AG04449 (cell line): ENCODE data around the gene COTL1.
"Not testable (repeated sequence)": the region's sequence is repeated elsewhere in the genome, so short reads cannot be mapped to it uniquely, and the experiment has no call there.

Experiments
- CTCF ChIA-PET: fragments of 350-600 bp; formaldehyde crosslinking; extraction: SDS; loops from one replicate; lab custom pipeline; 2021; ENCODE audit warnings: antibody characterized with exemption; lab: Yijun Ruan, JAX
- POLR2A ChIA-PET: fragments of 400-600, 350-600 bp; formaldehyde crosslinking; extraction: SDS; loops from one replicate; lab custom pipeline; 2020; ENCODE audit warnings: antibody characterized with exemption, inconsistent platforms; lab: Yijun Ruan, JAX
- DNase-seq: peaks from one replicate; pipeline ENCODE4 v3.0.0-alpha.2; 2010; ENCODE audit warnings: low read depth, low spot score
- H3K4me3 ChIP-seq: 2 replicates; pipeline ENCODE4 v1.5.1; 2011; ENCODE audit warnings: low read depth, mild to moderate bottlenecking, control low read depth, low read length
- TF ChIP-seq, protein P1 (sequence below): IDR thresholded peaks from one replicate; pipeline ENCODE4 v1.5.1; 2011; ENCODE audit warnings: mild to moderate bottlenecking, moderate library complexity, low read length, control low read depth, inconsistent platforms; ENCODE audit not compliant: insufficient read depth; ENCODE audit errors: missing control alignments

Gene COTL1

DNA sequence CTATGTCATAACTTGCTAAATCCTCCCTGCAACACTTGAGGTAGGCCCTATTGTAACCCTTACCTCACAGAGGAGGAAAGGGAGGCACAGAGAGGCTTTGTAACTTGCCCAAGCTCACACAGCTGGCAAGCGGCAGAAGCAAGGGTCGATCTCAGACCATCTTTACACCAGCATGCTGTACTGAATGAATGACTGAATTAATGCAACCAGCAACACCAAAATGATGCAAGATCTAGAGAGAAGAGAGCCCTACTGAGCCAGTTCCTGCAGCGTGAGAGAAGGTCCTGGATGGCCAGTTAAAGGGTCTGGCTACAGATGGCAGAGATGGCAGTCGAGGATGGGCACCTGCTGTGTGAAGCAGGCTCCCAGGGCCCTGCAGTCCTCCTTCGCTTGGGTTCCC lies 22.3 kb upstream of the COTL1 start:
- TF ChIP-seq, protein P1, sequence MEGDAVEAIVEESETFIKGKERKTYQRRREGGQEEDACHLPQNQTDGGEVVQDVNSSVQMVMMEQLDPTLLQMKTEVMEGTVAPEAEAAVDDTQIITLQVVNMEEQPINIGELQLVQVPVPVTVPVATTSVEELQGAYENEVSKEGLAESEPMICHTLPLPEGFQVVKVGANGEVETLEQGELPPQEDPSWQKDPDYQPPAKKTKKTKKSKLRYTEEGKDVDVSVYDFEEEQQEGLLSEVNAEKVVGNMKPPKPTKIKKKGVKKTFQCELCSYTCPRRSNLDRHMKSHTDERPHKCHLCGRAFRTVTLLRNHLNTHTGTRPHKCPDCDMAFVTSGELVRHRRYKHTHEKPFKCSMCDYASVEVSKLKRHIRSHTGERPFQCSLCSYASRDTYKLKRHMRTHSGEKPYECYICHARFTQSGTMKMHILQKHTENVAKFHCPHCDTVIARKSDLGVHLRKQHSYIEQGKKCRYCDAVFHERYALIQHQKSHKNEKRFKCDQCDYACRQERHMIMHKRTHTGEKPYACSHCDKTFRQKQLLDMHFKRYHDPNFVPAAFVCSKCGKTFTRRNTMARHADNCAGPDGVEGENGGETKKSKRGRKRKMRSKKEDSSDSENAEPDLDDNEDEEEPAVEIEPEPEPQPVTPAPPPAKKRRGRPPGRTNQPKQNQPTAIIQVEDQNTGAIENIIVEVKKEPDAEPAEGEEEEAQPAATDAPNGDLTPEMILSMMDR = no peak
- POLR2A ChIA-PET = no interaction called here
- H3K4me3 ChIP-seq = no peak overlapping the region
- CTCF ChIA-PET = interaction anchor here (2.3 kb wide), 1 partner anchor 18 kb away, joined by 12 read pairs; no protein-coding TSS in a partner anchor
- no peak for DNase-seq

DNA sequence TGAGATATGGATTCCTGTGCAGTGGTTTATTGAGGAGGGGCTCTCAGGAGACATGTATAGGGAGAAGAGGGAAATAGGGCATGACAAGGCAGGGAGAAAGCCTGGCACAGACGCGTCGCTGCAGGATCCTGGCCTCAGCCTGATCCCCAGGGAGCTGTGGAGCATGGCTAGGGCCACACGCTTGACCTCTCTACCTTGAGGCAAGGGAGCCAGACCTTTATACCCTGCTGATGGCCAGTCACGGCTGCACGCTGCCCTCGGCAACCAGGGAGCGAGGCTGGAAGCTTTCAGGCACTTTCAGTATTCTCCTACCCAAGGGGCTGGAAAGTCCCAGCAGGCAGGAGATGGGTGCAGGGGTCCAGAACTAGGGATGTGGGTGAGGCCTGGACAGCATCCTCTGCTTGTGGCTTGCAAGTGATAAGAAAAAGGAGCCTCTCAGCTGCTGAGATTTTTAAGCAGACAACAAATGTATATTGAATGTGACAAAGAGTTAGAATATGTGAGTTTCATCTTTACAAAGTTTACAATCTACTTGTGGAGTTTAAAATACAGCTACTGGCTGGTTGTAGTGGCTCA lies 20.4 kb upstream of the COTL1 start:
- ChIA-PET POLR2A (no interaction called here), CTCF (interaction anchor here (1.1 to 2.3 kb wide), 3 partner anchors 11 to 128 kb away, joined by 3 to 12 read pairs (median 5); no protein-coding TSS in a partner anchor)
- no peak overlapping the region for H3K4me3 ChIP-seq
- DNase-seq = no peak
- TF ChIP-seq, protein P1 = no peak

DNA sequence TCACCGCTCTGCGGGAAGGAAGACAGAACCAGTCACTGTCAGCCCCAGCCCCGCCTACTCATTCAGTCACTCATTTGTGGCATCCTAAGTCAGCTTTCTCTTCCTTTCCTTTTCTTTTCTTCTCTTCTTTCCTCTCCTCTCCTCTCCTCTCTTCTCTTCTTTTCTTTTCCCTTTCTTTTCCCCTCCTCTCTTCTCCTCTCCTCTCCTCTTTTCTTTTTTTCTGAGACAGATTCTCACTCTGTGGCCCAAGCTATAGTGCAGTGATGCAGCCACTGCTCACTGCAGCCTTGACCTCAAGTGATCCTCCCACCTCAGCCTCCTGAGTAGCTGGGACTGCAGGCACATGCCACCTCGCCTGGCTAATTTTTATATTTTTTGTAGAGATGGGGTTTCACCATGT lies 19.8 kb upstream of the COTL1 start:
- CTCF ChIA-PET = interaction anchor here (1.1 to 2.3 kb wide), 6 partner anchors 11 to 132 kb away, joined by 3 to 12 read pairs (median 4); no protein-coding TSS in a partner anchor
- no peak for DNase-seq
- POLR2A ChIA-PET = no interaction called here
- no peak overlapping the region for H3K4me3 ChIP-seq
- TF ChIP-seq, protein P1 = no peak

DNA sequence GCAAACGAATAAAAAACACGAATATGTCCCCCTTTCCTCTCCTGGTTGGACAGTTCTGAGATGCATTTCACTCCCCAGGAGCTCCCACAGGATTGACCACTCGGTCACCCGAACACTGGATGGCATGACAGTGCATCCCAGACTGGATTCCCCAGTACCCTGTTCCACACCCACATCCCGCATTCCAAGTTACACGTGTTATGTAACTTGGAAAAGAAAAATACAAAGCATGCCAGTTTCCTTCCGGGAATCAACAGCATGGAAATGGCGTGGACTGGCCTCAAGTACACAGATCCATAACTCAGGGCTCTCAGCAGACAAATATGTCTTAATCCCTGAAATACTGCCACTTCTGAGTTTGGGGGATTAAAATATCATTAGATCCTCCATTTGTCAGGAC lies 17.8 kb upstream of the COTL1 start:
- no peak for DNase-seq
- TF ChIP-seq, protein P1 = no peak
- CTCF ChIA-PET = interaction anchor here (0.6 to 2.6 kb wide), 4 partner anchors 13 to 129 kb away, joined by 3 to 13 read pairs (median 3); no protein-coding TSS in a partner anchor
- POLR2A ChIA-PET = no interaction called here
- H3K4me3 ChIP-seq = no peak overlapping the region

DNA sequence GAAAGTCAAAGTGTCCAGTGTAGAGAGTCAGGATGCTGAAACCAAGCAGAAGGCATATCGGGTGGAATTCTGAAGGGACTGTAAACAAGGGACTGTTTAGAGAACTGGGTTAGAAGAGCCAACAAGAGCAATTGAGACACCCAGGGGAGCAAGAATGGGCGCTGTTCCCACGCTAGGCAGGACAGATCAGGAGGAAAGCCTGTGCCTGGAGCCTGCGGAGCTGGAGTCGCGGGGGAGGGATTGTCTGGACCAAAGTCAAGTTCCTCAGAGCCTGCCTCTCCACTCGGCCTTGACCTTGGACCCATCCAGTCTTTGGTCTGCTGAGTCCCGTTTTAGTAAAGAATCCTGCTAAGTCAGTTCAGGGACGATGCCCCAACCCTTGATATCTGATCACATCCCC lies 15.7 kb upstream of the COTL1 start:
- ChIA-PET CTCF (interaction anchor here (1.0 to 2.6 kb wide), 2 partner anchors 11 to 38 kb away, joined by 4 to 13 read pairs; no protein-coding TSS in a partner anchor), POLR2A (no interaction called here)
- H3K4me3 ChIP-seq = no peak overlapping the region
- no peak for DNase-seq
- TF ChIP-seq, protein P1 = no peak

DNA sequence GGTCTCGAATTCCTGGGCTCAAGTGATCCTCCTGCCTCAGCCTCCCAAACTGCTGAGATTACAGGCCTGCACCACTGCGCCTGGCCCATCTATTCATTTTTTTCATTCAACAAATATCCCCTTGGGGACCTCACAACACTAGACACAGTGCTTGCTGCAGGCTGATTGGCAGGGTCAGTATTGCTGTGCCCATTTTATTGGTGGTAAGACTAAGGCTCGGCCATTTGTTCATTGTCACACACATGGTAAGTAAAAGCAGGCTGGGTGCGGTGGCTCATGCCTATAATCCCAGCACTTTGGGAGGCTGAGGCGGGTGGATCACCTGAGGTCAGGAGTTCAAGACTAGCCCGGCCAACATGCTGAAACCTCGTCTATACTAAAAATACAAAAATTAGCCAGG lies 15.0 kb upstream of the COTL1 start:
- DNase-seq, H3K4me3 ChIP-seq, POLR2A ChIA-PET: not testable (repeated sequence)
- CTCF ChIA-PET = interaction anchor here (1.8 kb wide), 1 partner anchor 10 kb away, joined by 10 read pairs; no protein-coding TSS in a partner anchor
